Sigmoid colon (tissue), 4 donors: Measurements from ENCODE around the gene TMPRSS12.

Source experiments
- EP300 ChIP-seq, 4 donors: sonication (generic); formaldehyde crosslinking; IDR thresholded peaks; one replicate each; pipeline ENCODE4 v1.6.1; 2017; ENCODE audit warnings: antibody characterized with exemption in 4 of 4
- TF ChIP-seq, protein P1 (sequence below), 4 experiments: fragments of 450-650 bp in 3 of 4; fragments of 200-600 bp in 1 of 4; IDR thresholded peaks; one replicate each; pipeline ENCODE4 v1.5.1; 2016 to 2019; ENCODE audit warnings: antibody characterized with exemption in 4 of 4, mild to moderate bottlenecking in 3 of 4, moderate library complexity in 2 of 4

DNA sequence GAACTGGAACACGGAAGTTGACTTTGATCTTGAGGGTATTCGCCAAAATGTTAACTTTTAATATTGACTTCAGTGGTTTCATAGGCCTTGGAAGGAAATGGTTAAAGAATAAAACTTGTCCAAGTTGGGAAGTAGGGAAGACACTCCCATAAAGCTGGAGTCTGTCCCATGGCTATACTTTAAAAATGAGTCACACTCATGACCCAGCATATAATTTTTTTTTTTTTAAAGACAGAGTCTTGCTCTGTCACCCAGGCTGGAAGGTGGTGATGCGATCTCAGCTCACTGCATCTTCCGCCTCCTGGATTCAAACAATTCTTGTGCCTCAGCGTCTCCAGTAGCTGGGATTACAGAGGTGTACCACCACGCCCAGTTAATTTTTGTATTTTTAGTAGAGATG lies 19.6 kb downstream of the TMPRSS12 start:
- TF ChIP-seq, protein P1, sequence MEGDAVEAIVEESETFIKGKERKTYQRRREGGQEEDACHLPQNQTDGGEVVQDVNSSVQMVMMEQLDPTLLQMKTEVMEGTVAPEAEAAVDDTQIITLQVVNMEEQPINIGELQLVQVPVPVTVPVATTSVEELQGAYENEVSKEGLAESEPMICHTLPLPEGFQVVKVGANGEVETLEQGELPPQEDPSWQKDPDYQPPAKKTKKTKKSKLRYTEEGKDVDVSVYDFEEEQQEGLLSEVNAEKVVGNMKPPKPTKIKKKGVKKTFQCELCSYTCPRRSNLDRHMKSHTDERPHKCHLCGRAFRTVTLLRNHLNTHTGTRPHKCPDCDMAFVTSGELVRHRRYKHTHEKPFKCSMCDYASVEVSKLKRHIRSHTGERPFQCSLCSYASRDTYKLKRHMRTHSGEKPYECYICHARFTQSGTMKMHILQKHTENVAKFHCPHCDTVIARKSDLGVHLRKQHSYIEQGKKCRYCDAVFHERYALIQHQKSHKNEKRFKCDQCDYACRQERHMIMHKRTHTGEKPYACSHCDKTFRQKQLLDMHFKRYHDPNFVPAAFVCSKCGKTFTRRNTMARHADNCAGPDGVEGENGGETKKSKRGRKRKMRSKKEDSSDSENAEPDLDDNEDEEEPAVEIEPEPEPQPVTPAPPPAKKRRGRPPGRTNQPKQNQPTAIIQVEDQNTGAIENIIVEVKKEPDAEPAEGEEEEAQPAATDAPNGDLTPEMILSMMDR (IDR thresholded peaks at IDR 0.05), result no peak
- no peak for TF ChIP-seq EP300 (IDR thresholded peaks at IDR 0.05)
